ENCODE results near the gene TSPAN3. TPM values are rescaled to one million over a fixed set of nuclear protein-coding genes. Genes with fewer than 3 reads are reported as not detected.

Gene TSPAN3
- polyA plus RNA-seq, 1 donor (not counting 4 experiments of a cell fraction or from before 2014, with no cell fraction given) = 181 TPM

DNA sequence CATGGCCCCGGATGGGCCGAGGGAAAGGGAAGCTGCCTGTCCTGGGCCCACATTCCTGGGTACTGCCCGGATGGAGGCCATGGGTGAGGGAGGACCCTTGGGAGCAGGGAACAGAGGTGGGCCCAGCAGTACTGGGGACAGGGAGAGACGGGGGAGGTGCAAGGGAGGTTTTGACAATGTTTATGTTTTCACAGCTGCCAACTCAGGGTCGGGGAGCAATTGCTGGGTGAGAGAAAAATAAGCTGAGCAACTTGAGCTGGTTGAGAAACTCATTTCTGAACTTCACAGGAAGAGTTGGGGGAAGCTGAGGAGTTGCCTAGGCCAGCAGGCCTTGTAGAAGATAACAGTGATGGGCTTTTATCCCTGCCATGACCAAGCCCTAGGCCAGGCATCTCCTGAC is 11.1 kb upstream of the TSPAN3 start:
- no peak overlapping the region for H3K4me3 ChIP-seq (ENCODE audit: control insufficient read depth in 2 of 3, extremely low read depth in 1 of 3, insufficient read depth in 2 of 3, low read depth in 1 of 3, low read length in 3 of 3)
- no peaks in the 10 kb centered on the region for H3K4me1 ChIP-seq (ENCODE audit: control insufficient read depth, extremely low read depth, insufficient read depth, low read length)
- H3K79me2 ChIP-seq (ENCODE audit: control insufficient read depth, insufficient read depth, low read length) = no peaks in the 10 kb centered on the region
- dilution Hi-C loops (cut with MboI; ENCODE audit: extremely low pct_ligation_motif_present, low sequenced_read_pairs) = no loop called here
- DNase-seq (ENCODE audit: low read depth, low spot score) (no peak), FAIRE-seq (no peak)
- H3K9me3 ChIP-seq (ENCODE audit: control insufficient read depth, low read depth, low read length) = no peaks in the 10 kb centered on the region
- no peaks in the 10 kb centered on the region for H3K36me3 ChIP-seq (ENCODE audit: control insufficient read depth in 2 of 2, extremely low read depth in 1 of 2, insufficient read depth in 2 of 2, low read length in 2 of 2)
- H3K27me3 ChIP-seq (ENCODE audit: control insufficient read depth, extremely low read depth, insufficient read depth, low read length) = no peaks in the 10 kb centered on the region
- no peak overlapping the region for H3K27ac ChIP-seq (ENCODE audit: control insufficient read depth, insufficient read depth, low read length)
- H3K9ac ChIP-seq (ENCODE audit: control insufficient read depth, extremely low read depth, insufficient read depth, low read length) = no peak overlapping the region
- H2AFZ ChIP-seq (ENCODE audit: control insufficient read depth, low read length) = no peak overlapping the region
- H3K9me1 ChIP-seq (ENCODE audit: control insufficient read depth, extremely low read depth, insufficient read depth, low read length) = no peaks in the 10 kb centered on the region
- H4K20me1 ChIP-seq (ENCODE audit: control insufficient read depth, extremely low read depth, insufficient read depth, low read length) = no peaks in the 10 kb centered on the region
- TF ChIP-seq CTCF (optimal IDR thresholded peaks at IDR 0.05 in 1 of 3, IDR thresholded peaks at IDR 0.05 in 1 of 3, conservative IDR thresholded peaks at IDR 0.05 in 1 of 3; ENCODE audit: extremely low read depth in 1 of 3, insufficient read depth in 2 of 3, low read length in 3 of 3) = no peak
- TF ChIP-seq EZH2 (IDR thresholded peaks at IDR 0.05; ENCODE audit: low read length) = no peak
- no peak overlapping the region for H3K4me2 ChIP-seq (ENCODE audit: control insufficient read depth, extremely low read depth, insufficient read depth, low read depth, low read length)

DNA sequence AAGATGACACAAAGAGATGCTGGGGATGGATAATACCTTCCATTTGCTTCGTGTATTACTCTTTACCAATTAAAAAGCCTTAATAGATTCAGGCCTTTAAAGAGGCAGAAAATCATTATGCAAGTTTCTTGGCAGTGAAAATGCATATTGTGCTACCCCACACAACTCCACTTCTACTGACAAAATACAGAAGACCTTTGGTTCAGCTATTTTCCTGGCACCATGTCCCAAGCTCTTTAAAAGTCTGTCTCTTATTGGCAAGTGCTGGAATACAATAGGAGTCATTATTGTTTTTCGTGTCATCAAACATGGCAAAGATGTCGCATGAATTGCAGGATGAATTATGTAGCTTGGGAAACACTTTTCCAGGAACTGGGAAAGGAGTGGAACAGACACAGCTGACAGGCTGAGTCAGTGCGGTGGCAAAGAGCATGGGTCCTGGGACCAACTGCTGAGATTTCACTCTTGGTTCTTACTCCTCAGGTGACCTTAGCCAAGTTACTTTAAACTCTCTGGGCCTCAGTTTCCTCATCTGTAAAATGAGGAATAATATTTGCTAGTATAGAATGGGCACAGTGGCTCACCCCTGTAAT is 5.5 kb upstream of the TSPAN3 start:
- no peak for DNase-seq (ENCODE audit: low read depth, low spot score)
- dilution Hi-C loops (cut with MboI; ENCODE audit: extremely low pct_ligation_motif_present, low sequenced_read_pairs) = no loop called here
- Histone ChIP-seq H3K27ac (ENCODE audit: control insufficient read depth, insufficient read depth, low read length) (no peak overlapping the region), H3K4me1 (ENCODE audit: control insufficient read depth, extremely low read depth, insufficient read depth, low read length) (no peaks in the 10 kb centered on the region), H3K79me2 (ENCODE audit: control insufficient read depth, insufficient read depth, low read length) (no peaks in the 10 kb centered on the region), H3K9ac (ENCODE audit: control insufficient read depth, extremely low read depth, insufficient read depth, low read length) (no peak overlapping the region), H3K36me3 (ENCODE audit: control insufficient read depth in 2 of 2, extremely low read depth in 1 of 2, insufficient read depth in 2 of 2, low read length in 2 of 2) (no peaks in the 10 kb centered on the region), H2AFZ (ENCODE audit: control insufficient read depth, low read length) (no peak overlapping the region), H3K9me1 (ENCODE audit: control insufficient read depth, extremely low read depth, insufficient read depth, low read length) (no peaks in the 10 kb centered on the region), H3K4me2 (ENCODE audit: control insufficient read depth, extremely low read depth, insufficient read depth, low read depth, low read length) (no peak overlapping the region), H3K27me3 (ENCODE audit: control insufficient read depth, extremely low read depth, insufficient read depth, low read length) (no peaks in the 10 kb centered on the region), H4K20me1 (ENCODE audit: control insufficient read depth, extremely low read depth, insufficient read depth, low read length) (no peaks in the 10 kb centered on the region), H3K4me3 (ENCODE audit: control insufficient read depth in 2 of 3, extremely low read depth in 1 of 3, insufficient read depth in 2 of 3, low read depth in 1 of 3, low read length in 3 of 3) (no peak overlapping the region), H3K9me3 (ENCODE audit: control insufficient read depth, low read depth, low read length) (no peaks in the 10 kb centered on the region)
- peak; percentile 13 for FAIRE-seq
- TF ChIP-seq CTCF (optimal IDR thresholded peaks at IDR 0.05 in 1 of 3, IDR thresholded peaks at IDR 0.05 in 1 of 3, conservative IDR thresholded peaks at IDR 0.05 in 1 of 3; ENCODE audit: extremely low read depth in 1 of 3, insufficient read depth in 2 of 3, low read length in 3 of 3) (no peak), EZH2 (IDR thresholded peaks at IDR 0.05; ENCODE audit: low read length) (no peak)

All from keratinocyte (primary cell).